Measurements from ENCODE around the gene HIC1.

HIC1 gene

GRCh38 chr17:2070241-2071023 lies 15.5 kb downstream of the HIC1 start:
- Histone ChIP-seq H4K91ac (ENCODE audit: low read depth, low read length) (no peak overlapping the region), H2BK5ac (ENCODE audit: low read depth, low read length, poor library complexity) (no peak overlapping the region), H3K9ac (ENCODE audit: low read length) (no peak overlapping the region), H3K36me3 (ENCODE audit: control insufficient read depth in 1 of 2, insufficient read depth in 2 of 2, low read length in 2 of 2) (peaks cover 7 to 18% of the 10 kb centered on the region in 2 experiments), H4K8ac (ENCODE audit: low read depth, low read length) (no peak overlapping the region), H3K27me3 (ENCODE audit: insufficient read depth, low read length) (no peaks in the 10 kb centered on the region), H3K4me2 (ENCODE audit: low read length) (no peak overlapping the region), H2BK12ac (ENCODE audit: low read length) (no peak overlapping the region), H2BK120ac (ENCODE audit: insufficient read depth, low read length, poor library complexity) (no peak overlapping the region), H3K9me3 (ENCODE audit: insufficient read depth, low read depth, low read length) (no peaks in the 10 kb centered on the region), H3K4ac (ENCODE audit: low read depth, low read length) (no peak overlapping the region), H4K12ac (ENCODE audit: low read depth, low read length) (no peak overlapping the region), H3K14ac (ENCODE audit: low read length) (no peak overlapping the region), H3K27ac (ENCODE audit: low read depth, low read length) (no peak overlapping the region), H3K18ac (ENCODE audit: low read length) (no peak overlapping the region), H2AK5ac (ENCODE audit: low read length) (no peak overlapping the region), H3K4me3 (ENCODE audit: low read depth, low read length) (no peak overlapping the region), H2AFZ (ENCODE audit: insufficient read depth, low read length, poor library complexity) (no peak overlapping the region), H3K23ac (ENCODE audit: low read length) (no peak overlapping the region), H3K79me1 (ENCODE audit: low read length) (peaks cover 26% of the 10 kb centered on the region), H3K79me2 (ENCODE audit: control insufficient read depth, insufficient read depth, low read length, poor library complexity) (peaks cover 9% of the 10 kb centered on the region), H3K4me1 (ENCODE audit: control insufficient read depth in 1 of 2, insufficient read depth in 2 of 2, low read length in 2 of 2) (peaks cover 41 to 48% of the 10 kb centered on the region in 2 experiments)
- DNase-seq = peak in 1 of 2 donors; percentile 31
- whole genome bisulfite sequencing (ENCODE audit: extremely low coverage, insufficient coverage, insufficient read length) = no CpG with 5 or more reads among the region's 13 CpGs

DNA sequence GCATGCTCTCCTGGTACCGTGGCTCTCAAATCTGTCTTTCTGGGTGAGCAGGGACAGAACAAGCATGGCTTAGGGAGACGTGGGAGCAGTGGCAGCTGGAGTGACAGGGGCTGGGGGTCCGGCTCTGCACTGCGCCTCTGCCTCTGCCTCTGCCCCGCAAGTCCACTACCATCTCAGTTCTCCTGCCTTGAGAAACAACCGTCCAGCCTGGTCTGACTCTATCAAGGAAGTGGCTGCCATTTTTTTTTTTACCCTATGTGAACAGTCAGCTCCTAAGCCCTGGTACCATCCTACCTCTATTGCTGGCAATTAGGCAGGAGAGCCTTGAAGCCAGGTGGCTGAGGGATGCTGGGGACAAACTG lies 16.1 kb downstream of the HIC1 start:
- peaks cover 27% of the 10 kb centered on the region for H3K79me1 ChIP-seq (ENCODE audit: low read length)
- H3K18ac ChIP-seq (ENCODE audit: low read length) = no peak overlapping the region
- no peak overlapping the region for H3K9ac ChIP-seq (ENCODE audit: low read length)
- H4K91ac ChIP-seq (ENCODE audit: low read depth, low read length) = no peak overlapping the region
- H2AFZ ChIP-seq (ENCODE audit: insufficient read depth, low read length, poor library complexity) = no peak overlapping the region
- H3K4me1 ChIP-seq (ENCODE audit: control insufficient read depth in 1 of 2, insufficient read depth in 2 of 2, low read length in 2 of 2) = peaks cover 41 to 48% of the 10 kb centered on the region in 2 experiments
- H3K27me3 ChIP-seq (ENCODE audit: insufficient read depth, low read length) = no peaks in the 10 kb centered on the region
- H2BK12ac ChIP-seq (ENCODE audit: low read length) = peak overlapping the region; percentile 47
- H2BK5ac ChIP-seq (ENCODE audit: low read depth, low read length, poor library complexity) = no peak overlapping the region
- no peak overlapping the region for H4K8ac ChIP-seq (ENCODE audit: low read depth, low read length)
- DNase-seq = peak in 1 of 2 donors; percentile 11
- peaks cover 5 to 18% of the 10 kb centered on the region in 2 experiments for H3K36me3 ChIP-seq (ENCODE audit: control insufficient read depth in 1 of 2, insufficient read depth in 2 of 2, low read length in 2 of 2)
- H3K14ac ChIP-seq (ENCODE audit: low read length) = no peak overlapping the region
- H3K79me2 ChIP-seq (ENCODE audit: control insufficient read depth, insufficient read depth, low read length, poor library complexity) = peaks cover 9% of the 10 kb centered on the region
- H3K4ac ChIP-seq (ENCODE audit: low read depth, low read length) = no peak overlapping the region
- H2BK120ac ChIP-seq (ENCODE audit: insufficient read depth, low read length, poor library complexity) = no peak overlapping the region
- H2AK5ac ChIP-seq (ENCODE audit: low read length) = no peak overlapping the region
- H3K4me3 ChIP-seq (ENCODE audit: low read depth, low read length) = no peak overlapping the region
- H3K27ac ChIP-seq (ENCODE audit: low read depth, low read length) = no peak overlapping the region
- H3K4me2 ChIP-seq (ENCODE audit: low read length) = no peak overlapping the region
- no peak overlapping the region for H3K23ac ChIP-seq (ENCODE audit: low read length)
- H4K12ac ChIP-seq (ENCODE audit: low read depth, low read length) = no peak overlapping the region
- no peaks in the 10 kb centered on the region for H3K9me3 ChIP-seq (ENCODE audit: insufficient read depth, low read depth, low read length)
- no CpG with 5 or more reads among the region's 6 CpGs for WGBS (ENCODE audit: extremely low coverage, insufficient coverage, insufficient read length)

DNA sequence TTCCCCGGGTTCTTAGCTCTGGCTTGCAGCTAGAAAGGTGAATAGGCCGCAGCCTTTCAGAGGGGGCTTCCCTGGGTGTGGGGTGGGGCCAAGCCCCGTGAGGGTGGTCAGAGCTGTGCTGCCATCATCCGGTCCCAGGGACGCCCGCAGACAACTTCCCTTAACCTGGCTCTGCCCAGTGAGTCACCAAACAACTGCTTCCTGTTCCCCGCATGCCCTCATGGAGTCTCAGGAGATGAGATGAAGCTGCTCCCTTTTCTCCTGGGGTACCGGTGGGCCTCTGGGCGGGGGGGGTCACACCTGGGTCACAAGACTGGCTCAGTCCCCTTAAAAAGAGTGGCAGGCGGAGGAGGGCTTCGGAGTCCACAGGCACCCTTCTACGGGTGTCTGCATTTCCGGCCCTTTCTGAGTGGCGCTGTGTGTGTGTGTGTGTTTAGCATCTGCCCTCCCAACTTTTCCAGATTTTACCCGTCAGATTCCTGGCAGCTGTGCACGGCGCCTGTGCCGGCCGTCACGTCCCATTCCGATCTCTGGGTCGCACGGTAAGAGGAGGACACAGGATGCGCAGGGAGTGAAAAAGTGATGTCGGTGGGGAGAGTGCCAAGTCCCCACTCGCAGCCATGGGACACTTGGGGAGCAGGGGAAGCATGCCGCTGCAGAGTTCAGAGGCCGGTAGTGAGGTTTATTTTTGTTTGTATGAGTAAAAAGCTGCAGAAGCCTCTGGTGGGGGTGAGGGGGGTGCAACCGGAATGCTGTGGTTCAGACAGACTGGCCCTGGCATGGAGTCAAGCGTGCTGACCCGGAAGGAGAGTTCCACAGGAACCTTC lies 16.8 kb downstream of the HIC1 start:
- Histone ChIP-seq H2BK120ac (ENCODE audit: insufficient read depth, low read length, poor library complexity) (no peak overlapping the region), H3K4me2 (ENCODE audit: low read length) (no peak overlapping the region), H3K9ac (ENCODE audit: low read length) (no peak overlapping the region), H3K4me1 (ENCODE audit: control insufficient read depth in 1 of 2, insufficient read depth in 2 of 2, low read length in 2 of 2) (peaks cover 41 to 47% of the 10 kb centered on the region in 2 experiments), H2AK5ac (ENCODE audit: low read length) (no peak overlapping the region), H4K91ac (ENCODE audit: low read depth, low read length) (no peak overlapping the region), H2BK5ac (ENCODE audit: low read depth, low read length, poor library complexity) (no peak overlapping the region), H3K79me2 (ENCODE audit: control insufficient read depth, insufficient read depth, low read length, poor library complexity) (peaks cover 7% of the 10 kb centered on the region), H3K27me3 (ENCODE audit: insufficient read depth, low read length) (no peaks in the 10 kb centered on the region), H3K79me1 (ENCODE audit: low read length) (peaks cover 28% of the 10 kb centered on the region), H4K12ac (ENCODE audit: low read depth, low read length) (no peak overlapping the region), H3K36me3 (ENCODE audit: control insufficient read depth in 1 of 2, insufficient read depth in 2 of 2, low read length in 2 of 2) (peaks cover 4 to 18% of the 10 kb centered on the region in 2 experiments), H3K9me3 (ENCODE audit: insufficient read depth, low read depth, low read length) (no peaks in the 10 kb centered on the region), H4K8ac (ENCODE audit: low read depth, low read length) (peak overlapping the region; percentile 24), H3K4ac (ENCODE audit: low read depth, low read length) (no peak overlapping the region), H3K18ac (ENCODE audit: low read length) (no peak overlapping the region), H3K4me3 (ENCODE audit: low read depth, low read length) (no peak overlapping the region), H3K14ac (ENCODE audit: low read length) (no peak overlapping the region), H2BK12ac (ENCODE audit: low read length) (peak overlapping the region; percentile 47), H3K23ac (ENCODE audit: low read length) (no peak overlapping the region), H2AFZ (ENCODE audit: insufficient read depth, low read length, poor library complexity) (no peak overlapping the region), H3K27ac (ENCODE audit: low read depth, low read length) (no peak overlapping the region)
- DNase-seq = peak; percentile 46 to 58
- WGBS (ENCODE audit: extremely low coverage, insufficient coverage, insufficient read length) = no CpG with 5 or more reads among the region's 31 CpGs

- peak overlapping the region; percentile 41 for H2BK120ac ChIP-seq (ENCODE audit: insufficient read depth, low read length, poor library complexity)
- H3K79me1 ChIP-seq (ENCODE audit: low read length) = peaks cover 19% of the 10 kb centered on the region
- DNase-seq = no peak
These were observed 20.0 kb downstream of the HIC1 start for GRCh38 chr17:2074919-2075318.

More at GRCh38 chr17:2074919-2075318, 20.0 kb downstream of the HIC1 start:
- Histone ChIP-seq H4K12ac (ENCODE audit: low read depth, low read length) (no peak overlapping the region), H3K18ac (ENCODE audit: low read length) (peak overlapping the region; percentile 68), H4K91ac (ENCODE audit: low read depth, low read length) (peak overlapping the region; percentile 86), H3K4me1 (ENCODE audit: control insufficient read depth in 1 of 2, insufficient read depth in 2 of 2, low read length in 2 of 2) (peaks cover 32 to 36% of the 10 kb centered on the region in 2 experiments), H3K36me3 (ENCODE audit: control insufficient read depth in 1 of 2, insufficient read depth in 2 of 2, low read length in 2 of 2) (peaks cover 1 to 11% of the 10 kb centered on the region in 2 experiments), H3K79me2 (ENCODE audit: control insufficient read depth, insufficient read depth, low read length, poor library complexity) (no peaks in the 10 kb centered on the region), H3K4ac (ENCODE audit: low read depth, low read length) (peak overlapping the region; percentile 32), H2AK5ac (ENCODE audit: low read length) (peak overlapping the region; percentile 77), H3K14ac (ENCODE audit: low read length) (peak overlapping the region; percentile 58), H3K27me3 (ENCODE audit: insufficient read depth, low read length) (no peaks in the 10 kb centered on the region), H4K8ac (ENCODE audit: low read depth, low read length) (no peak overlapping the region), H3K23ac (ENCODE audit: low read length) (no peak overlapping the region), H3K4me3 (ENCODE audit: low read depth, low read length) (no peak overlapping the region), H3K9me3 (ENCODE audit: insufficient read depth, low read depth, low read length) (no peaks in the 10 kb centered on the region), H2AFZ (ENCODE audit: insufficient read depth, low read length, poor library complexity) (no peak overlapping the region), H3K27ac (ENCODE audit: low read depth, low read length) (peak overlapping the region; percentile 22), H2BK12ac (ENCODE audit: low read length) (peak overlapping the region; percentile 47), H2BK5ac (ENCODE audit: low read depth, low read length, poor library complexity) (peak overlapping the region; percentile 45), H3K9ac (ENCODE audit: low read length) (no peak overlapping the region), H3K4me2 (ENCODE audit: low read length) (no peak overlapping the region)
- WGBS (ENCODE audit: extremely low coverage, insufficient coverage, insufficient read length) = no CpG with 5 or more reads among the region's 10 CpGs

Data from trophoblast cell (in vitro differentiated cells and primary cell).